Measurements from ENCODE around the gene RPP25L.

RPP25L gene

DNA sequence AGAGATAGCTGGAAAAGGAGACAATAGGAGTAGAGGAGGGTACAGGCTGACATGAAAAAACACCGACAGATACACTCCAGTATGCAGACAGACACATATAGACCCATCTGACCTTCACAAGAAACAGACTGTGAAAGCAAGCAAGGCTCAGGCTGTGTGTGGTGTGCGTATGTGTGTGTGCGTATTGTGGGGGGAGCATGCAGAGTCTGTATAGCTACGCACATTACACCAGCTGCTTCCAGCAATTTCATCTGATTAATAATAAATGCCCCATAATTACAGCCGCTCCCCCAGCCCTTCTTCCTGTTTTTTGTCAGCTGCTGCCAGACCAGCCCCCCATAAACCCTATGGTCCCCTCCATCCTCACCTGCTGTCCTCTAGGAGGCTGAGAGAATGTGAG is 29.1 kb downstream of the RPP25L start:
- no peak for DNase-seq

DNA sequence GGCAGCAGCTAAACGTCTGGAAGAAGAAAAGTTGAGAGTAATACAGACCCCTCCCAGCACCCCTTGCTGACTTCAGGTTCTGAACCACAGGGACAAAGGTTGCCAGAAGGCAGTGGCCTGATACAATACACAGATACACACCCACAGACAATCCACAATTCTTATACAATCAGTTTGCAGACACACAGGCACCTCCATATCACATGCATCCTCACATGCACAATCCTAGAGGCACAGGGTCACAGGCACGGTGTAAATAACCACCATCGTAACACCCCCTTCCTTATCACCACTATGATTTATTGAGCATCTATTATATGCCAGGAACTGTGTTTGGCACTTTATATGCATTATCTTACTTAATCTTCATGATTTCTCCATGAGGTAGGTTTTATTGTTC is 30.6 kb downstream of the RPP25L start:
- no peak for DNase-seq

DNA sequence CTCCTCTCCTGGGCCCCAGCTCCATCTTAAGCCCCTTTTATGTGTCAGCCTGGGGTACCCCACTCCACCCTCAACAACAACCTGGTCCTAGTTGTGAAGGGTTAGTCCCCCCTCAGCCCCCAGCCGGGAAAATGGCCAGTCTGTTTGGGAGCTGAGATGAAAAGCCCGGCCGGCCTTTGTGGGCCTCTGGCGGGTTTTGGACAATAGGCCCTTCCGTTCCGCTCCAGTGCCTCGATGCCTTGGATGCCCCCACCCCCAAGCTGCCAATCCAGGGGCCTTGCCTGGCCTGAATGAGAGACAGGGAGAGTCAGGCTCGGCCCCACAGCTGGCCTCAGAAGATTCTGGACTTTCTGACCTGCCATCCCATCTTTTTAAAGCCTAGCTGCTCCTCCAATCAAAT is 31.5 kb downstream of the RPP25L start:
- no peak for DNase-seq

DNA sequence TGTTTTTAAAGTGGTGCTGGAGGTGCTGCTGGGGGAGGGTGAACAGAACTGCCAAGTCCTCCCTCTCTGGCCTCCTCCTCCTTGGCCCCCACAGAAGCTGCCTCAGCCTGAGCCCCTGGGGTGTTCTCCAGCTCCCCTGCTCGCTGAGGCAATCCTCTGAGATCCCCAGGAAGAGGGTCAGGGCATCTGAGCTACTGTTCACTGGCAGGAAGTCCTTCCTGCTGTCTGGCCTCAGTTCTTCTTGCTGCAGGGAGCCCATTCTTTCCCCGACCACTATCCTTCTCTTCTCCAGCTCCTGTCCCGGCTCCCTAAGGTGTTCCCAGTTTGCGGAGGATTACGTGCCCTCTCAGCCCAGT is 32.1 kb downstream of the RPP25L start:
- DNase-seq, result no peak

DNA sequence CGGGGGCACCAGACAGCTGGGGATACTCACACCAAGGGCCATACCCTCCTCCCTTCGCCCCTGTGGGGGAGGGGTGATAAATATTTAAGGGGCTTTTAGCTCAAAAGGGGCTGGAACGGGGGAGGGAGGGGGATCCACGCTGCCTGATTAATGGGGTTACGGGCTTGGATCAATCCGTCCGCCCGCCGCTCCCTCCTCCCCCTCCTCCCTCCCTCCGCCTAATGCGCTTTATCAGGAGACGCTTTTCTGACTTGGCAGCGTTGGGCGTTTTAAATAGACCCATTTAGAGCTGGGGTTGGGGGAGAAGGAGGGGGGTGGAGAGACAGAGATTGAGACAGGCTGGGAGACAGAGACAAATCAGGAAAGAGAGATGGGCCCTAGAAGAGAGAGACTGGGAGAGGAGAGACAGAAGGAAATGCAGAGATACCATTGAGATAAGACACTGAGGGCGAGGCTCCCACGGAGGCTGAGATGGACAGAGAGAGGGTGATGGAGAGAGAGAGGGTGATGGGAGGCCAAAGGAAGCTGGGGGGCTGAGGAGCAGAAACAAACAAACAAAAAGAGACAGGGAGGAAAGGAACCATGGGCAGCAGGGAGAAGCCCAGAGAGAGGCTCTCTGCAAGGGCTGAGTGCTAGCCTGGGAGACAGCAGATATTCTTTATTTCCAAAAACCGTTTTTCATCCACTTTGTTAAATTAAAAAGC is 32.6 kb downstream of the RPP25L start:
- DNase-seq, result no peak

DNA sequence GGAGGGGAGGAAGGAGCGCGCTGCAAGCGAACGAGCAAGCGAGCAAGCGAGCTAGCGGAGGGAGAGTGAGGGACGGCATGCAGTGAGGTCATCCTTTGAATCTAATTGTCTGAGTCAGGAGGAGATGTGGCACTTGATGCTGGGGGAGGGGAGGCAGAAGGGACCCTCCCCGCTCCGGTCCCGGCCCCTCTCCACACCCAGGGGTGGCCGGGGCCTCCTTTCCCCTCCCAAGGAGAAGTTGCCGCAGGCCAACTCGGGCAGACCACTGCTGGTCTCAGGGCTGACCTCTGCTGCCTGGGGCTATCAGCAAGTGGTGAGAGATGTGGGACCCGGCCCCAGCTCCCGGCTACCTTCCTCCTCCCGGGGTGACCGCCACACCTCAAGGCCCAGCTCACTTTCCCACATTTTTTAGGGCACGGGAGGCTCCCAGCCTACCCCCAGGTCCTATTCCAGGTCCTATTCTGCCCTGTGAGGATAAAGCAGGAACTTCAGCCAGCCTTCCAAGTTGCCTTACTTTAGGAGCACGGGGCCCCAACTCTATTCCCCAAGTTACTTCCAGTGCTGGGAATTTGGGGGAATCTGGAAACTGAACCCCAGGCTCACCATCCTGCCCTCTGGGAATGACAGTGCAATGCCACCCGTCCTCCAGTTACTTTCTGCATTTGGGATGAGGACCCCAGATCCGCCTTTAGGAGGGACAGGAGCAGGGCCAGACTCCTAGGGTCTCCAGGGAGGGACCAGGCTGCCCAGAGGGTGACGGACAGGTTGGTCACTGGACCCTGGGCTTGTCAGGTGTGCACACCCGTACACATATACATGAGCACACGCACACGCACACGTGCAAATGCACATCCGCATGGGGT is 33.4 kb downstream of the RPP25L start:
- no peak for DNase-seq

DNA sequence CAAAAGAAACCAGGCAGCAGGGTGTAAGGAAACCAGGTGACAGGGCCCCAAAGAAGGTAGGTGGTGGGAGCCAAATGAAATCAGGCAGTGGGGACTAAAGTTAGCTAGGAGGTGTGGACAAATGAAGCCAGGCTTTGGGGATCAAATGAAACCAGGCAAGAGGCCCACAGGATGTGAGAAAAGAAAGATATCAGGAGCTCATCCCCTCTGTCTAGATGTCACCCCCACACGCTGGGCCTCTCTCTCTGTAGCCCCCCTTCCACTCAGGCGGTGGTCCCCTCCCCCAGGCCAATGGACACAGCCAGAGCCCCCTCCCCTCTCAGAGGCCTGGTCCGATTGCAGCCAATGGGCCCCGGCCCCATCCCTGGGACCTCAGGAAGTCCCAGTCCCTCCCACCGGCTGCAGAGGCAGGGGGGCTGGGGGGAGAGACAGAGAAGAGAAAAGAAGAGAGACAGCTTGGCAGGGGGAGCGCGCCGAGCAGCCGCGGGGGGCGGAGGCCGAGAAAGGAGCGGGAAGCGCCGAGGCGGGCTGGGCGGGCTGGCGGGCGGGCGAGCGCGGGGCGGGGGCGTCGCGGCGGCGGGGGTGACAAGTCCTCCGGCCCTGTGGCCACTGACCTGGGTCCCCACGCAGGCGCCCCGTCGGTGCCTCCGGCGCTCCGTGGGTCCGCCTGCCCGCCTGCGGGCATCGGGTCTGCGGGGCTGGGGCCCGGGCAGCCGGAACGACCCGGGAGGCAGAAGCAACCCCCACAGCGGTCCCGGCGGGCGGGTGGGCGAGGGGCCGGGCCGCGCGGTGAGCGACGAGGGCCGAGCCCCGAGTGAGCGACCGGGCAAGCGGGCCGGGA is 34.3 kb downstream of the RPP25L start:
- no peak for DNase-seq

DNA sequence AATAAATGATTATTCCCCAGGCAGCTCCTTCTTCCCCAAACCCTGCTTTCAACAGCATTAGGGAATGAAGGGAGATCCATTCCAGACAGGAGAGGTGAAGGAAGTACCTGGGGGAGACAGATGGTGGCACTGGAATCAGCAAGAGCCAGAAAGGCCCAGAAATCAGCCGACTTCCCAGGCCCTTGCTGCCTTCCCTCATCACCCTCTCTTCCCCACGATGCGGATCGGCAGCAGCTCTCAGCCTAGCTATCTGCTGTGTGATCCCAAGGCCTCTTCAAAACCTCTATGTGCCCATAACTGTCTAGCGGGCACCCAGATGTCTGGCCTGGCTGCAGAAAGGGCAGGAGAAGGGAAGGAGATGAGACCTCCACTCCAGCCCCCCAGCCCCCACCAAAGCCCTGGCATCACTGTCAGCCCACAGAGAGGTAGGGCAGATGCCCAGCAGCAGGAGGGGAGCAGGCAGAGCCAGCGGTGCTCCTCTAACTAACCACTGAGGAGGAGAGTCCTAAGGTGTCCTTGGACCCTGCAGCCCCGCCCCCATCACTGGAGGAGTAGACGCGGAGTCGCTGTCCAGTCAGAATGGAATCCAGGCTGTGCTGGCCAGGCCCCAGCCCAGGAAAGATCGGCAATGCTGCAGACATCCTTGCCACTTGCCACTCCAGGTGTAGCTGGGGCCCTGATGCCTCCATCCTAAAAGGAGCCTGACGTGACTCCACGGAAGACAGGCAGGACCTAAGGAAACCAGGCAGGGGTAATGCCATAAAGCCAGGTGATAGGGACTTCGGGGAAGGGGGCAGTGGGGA is 35.1 kb downstream of the RPP25L start:
- no peak for DNase-seq

DNA sequence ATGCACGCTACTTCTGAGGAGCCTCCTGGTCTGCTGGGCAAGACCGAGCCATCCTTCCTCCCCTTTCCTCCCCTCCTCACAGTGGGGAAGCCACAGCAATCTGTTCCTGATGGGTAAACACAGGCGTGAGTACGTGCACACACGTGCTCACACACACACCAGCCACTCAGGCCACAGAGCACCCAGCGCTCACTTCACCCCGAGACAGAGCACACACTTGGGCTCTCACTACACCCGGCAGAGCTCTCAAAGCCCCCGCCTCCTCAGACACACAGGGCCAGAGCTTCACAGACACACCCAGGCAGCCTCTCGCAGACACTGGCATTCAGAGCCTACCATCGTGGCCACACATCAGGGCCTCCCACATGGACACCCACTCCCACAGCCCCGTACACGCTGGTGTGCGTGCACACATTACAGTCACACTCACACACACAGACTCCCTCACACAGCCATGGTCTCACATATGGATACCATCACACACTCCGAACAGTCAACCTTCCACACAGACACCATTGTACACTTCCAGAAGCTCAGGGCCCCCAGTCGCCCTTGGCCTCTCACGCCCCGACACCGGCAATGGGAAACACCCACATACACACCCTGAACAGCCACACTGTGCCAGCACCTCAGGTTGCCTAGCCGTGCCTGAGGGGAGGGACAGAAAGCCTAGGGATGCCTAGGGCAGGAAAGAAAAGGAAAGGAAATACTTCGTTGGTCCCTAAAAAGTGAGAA is 35.9 kb downstream of the RPP25L start:
- DNase-seq, result no peak

DNA sequence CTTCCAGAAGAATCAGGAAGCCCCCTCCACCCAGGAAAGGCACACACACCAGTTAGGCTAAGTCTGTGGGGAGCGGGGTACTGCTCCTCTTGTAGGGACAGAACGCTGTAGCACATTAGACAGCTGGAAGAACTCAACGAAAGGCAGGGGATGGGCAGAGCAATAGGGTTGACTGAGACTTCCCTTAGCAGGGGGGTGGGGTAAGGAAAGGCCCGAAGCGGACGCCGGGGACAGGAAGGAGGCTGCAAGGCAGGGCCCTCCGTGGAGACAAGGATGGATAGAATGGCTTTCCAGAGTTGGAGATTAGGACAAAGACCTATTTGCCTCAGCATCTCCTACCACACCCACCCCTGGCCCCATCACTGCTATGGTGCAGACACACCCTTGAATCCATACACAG is 36.7 kb downstream of the RPP25L start:
- no peak for DNase-seq

DNA sequence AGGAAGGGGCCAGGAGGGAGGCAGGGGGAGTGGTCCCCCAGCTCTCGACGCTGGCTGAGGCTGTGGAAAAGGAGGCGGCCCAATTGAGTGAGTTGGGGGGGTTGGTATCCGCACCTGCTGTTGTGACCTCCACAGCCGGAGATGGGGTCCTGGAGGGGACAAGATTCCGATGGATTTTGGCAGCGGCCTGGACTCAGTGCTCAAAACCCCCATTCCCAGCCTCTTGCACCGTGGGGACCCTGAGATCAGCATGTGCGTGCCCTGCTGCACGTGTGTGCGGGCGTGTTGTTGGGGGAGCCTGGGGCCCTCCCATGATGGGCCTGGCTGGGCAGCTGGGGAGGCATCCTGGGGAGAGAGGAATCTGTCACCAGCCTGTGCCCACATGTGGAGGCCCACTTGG is 37.3 kb downstream of the RPP25L start:
- no peak for DNase-seq

DNA sequence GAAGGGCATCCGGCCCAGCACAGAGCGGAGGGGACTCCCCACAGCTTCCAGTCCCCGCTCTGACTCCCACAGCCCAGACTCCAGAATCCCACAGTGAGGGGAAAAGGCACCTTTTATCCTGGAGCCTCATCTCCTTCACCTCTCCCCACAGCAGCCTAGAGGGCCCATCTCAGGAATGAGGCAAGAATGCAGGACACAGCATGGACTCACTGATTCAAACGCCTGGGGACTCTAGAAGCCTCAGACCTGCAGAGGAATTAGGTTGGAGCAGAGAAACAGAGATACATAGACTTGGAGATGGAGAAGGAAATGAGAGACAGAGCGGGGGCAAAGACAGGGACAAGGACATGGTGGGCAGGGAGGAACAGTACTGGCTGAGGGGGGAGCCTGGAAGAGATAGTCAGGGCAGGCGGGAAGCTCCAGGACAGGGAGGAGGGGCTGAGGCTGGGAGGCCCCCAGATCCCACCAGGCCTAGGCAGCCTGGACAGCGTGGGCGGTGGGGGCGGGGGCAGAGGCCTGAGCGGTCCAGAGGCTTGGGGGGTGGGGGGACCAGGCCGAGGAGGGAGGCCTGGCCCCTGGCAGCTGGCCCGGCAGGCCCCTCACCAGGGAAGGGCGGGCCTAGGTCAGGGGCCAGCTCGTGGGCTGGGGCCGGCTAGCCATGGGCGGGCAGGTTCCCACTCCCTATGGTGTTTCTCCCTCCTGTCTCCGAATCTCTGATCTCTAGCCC is 38.1 kb downstream of the RPP25L start:
- DNase-seq, result no peak

DNA sequence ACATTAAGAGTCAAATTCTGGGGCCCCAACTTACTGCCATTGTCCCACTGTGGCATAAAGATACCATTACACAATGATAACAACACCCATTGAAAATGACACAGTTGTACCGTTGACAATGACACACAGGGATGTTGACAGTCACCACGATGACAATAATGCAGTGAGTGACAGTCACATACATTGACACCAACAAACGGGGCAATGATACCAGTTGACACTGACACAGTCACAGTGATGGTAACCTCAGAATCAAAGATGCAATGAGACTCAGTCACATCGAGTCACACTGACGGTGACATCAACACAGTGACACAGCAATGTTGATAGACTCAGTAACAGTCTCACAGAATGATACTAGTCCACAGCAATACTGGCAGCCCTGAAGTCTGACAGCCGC is 39.3 kb downstream of the RPP25L start:
- no peak for DNase-seq

DNA sequence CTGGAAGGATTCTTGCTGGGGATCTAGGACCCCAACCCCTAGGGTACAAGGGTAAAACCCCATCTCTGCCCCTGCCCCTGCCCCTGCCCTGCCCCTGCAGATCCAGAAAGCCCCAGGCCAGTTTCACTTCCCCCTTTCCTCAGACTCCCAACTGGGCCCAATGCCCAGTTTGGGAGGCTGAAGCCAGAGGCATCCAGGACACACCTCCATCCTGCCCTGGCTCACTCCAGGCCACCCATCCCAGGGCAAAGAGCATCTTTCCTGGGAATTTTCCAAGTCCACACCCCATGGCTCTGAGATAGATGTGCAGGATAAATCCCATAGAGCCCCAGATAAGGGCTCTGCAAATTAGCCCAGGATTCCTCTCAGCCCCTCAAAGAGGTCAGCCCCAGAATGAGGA is 39.8 kb downstream of the RPP25L start:
- DNase-seq, result no peak

DNA sequence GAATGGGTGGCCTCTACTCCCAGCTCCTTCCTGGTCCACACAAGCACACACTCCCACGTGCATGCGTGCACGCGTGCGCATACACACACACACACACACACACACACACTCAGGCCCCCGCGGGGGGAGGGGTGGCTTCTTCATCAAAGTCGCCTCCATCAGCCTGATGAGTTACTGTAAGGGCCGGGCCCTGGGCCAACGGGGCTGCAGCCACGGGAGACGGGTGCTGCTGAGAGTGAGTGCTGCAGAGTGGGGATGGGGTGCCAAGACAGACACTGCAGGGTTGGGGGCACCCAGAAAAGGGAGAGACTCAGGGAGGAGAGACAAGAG is 40.5 kb downstream of the RPP25L start:
- DNase-seq, result no peak

DNA sequence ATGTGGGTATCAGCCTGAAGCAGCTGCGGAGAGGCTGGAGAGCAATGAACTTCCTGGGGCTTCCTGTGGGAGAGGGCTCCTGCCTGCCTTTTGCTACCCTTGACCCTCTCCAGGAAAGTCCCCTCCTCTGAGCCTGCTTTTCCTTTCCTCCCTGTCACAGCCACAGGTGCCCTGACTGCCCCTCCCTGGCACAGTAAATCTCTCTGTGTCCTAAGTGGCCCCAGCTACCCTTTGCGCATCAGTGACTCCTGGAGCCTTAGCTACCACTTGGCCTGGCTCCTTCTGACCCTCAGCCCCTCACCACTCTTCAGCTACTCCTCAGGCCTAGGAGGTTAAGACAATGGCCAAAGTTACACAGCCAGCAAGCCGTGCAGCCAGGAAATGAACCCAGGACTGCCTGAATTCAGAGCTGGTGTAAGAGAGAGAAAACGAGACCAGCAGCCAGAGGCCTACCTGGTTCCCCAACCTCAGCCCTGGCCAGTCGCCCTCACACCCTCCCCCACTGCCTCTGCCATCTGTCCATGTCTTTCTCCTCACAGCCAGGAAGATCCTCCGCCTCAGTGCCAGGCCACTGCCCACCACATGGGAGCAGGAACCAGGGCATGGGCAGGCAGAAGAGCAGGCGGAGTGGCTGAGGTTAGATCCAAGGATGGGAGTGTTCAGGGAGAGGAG is 41.0 kb downstream of the RPP25L start:
- no peak for DNase-seq

DNA sequence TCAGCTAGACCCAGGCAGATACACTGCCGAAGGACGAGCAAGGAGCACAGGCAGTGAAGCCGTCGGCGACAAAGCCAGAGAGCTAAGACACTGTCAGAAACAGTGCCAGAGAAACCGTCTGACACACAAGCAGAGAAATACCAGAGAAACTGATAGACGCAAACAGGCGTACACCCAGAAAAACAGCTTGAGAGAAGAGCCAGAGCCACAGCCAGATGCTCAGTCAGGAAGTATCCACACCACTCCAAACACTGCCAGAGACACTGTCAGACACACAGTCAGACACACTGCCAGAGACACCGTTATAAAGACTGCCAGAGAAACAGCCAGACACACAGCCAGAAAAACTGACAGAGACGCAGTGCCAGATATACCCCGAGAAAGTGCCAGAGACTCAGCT is 41.5 kb downstream of the RPP25L start:
- no peak for DNase-seq

DNA sequence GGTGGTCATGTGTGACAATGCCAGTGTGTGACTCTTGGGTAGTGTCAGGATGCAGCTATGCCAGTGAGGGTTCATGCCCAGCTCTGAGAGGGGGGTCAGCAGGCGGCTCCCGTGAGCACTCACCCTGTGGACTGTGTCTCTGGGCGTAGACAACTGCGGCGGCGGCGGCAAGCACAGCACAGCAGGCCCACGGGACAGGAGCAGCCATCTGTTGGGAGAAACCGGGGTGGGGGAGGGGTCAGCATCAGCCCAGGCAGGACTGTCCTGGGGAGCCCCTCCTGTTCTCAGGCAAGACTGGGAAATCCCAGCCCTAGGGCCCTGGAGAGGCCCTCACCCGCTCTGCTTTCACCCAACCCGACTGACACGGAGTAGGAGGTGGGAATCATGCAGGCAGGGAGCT is 43.1 kb downstream of the RPP25L start:
- no peak for DNase-seq

DNA sequence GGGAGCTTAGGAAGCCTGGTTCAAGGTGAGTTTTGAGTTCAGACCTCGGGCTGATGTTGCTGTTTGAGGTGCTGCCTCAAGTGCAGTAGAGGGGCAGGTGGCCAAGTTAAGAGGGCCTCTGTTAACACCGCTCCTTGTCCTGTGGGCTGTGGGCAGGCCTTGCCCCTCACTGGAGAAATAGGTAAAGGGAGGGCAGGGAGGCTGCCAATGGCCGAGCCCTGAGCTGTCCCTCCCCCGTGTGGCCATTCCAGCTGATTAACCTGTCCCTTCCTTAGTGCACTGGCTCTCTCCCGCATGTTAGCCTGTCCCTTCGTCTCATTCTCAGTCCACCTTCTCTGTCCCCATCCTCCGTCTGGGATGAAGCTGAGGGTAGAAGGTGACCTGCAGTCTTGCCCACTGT is 43.8 kb downstream of the RPP25L start:
- no peak for DNase-seq

DNA sequence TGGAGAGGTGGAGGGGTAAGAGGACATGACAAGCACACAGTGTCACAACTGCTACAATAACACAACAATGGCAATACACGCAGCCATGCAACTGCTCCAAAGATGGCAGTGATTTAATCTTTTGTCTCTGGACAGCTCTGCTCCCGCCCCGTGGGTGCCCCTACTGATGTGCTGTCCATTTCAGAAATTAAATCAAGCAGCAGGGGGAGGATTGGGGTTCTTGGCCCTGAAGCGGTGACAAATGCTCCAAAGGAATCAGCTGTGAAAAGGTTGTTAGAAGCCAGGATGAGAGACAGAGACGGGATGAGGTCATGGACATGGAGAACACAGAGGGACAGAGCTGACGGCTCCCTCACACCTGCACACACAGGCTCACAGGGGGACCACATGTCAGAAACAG is 44.9 kb downstream of the RPP25L start:
- DNase-seq, result no peak

DNA sequence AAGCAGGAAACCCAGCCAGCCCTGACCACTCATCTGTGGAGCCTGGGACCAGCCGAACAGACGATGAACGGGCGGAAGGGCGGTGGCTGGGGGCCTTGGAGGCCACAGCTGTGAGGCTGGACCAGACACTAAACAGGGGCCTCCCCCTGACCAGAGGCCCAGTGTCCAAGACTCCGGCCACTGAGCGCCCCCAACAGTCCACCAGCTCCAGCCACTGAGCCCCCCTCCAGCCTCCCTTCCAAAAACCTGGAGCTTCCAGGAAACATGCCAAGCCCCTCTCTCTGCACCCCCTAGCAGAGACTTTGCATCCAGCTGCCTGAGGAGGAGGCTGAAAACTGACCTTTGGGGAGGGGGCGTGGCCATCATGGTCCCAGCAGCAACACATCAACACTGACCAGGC is 45.6 kb downstream of the RPP25L start:
- no peak for DNase-seq

Measured in activated CD8-positive, alpha-beta memory T cell treated with anti-CD3 and anti-CD28 coated beads, Interleukin-2, amount 50 U/mL, for 48 hours (primary cell).